ENCODE measurements around the gene PPP1R1C. TPM values are rescaled to one million over a fixed set of nuclear protein-coding genes. Genes with fewer than 3 reads are reported as not detected.

PPP1R1C gene
- total RNA-seq, 2 donors from 2014 or later = 7.3 TPM; not detected in 1

- ATAC-seq (no peak), DNase-seq (no peak)
- no peaks in the 10 kb centered on the region for H3K36me3 ChIP-seq (replicated peaks in 1 of 2; ENCODE audit: insufficient read depth in 1 of 2, low read depth in 2 of 2)
- no peaks in the 10 kb centered on the region for H3K4me1 ChIP-seq
- no peaks in the 10 kb centered on the region for H3K27me3 ChIP-seq
- H3K9me3 ChIP-seq = no peaks in the 10 kb centered on the region
- TF ChIP-seq, protein P1, sequence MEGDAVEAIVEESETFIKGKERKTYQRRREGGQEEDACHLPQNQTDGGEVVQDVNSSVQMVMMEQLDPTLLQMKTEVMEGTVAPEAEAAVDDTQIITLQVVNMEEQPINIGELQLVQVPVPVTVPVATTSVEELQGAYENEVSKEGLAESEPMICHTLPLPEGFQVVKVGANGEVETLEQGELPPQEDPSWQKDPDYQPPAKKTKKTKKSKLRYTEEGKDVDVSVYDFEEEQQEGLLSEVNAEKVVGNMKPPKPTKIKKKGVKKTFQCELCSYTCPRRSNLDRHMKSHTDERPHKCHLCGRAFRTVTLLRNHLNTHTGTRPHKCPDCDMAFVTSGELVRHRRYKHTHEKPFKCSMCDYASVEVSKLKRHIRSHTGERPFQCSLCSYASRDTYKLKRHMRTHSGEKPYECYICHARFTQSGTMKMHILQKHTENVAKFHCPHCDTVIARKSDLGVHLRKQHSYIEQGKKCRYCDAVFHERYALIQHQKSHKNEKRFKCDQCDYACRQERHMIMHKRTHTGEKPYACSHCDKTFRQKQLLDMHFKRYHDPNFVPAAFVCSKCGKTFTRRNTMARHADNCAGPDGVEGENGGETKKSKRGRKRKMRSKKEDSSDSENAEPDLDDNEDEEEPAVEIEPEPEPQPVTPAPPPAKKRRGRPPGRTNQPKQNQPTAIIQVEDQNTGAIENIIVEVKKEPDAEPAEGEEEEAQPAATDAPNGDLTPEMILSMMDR (IDR thresholded peaks at IDR 0.05) = no peak
- no peak for TF ChIP-seq POLR2A (IDR thresholded peaks at IDR 0.05)
- H3K27ac ChIP-seq = no peak overlapping the region
- intact Hi-C loops (cut with DNase I) = no loop called here
- no peak overlapping the region for H3K4me3 ChIP-seq
Observed at GRCh38 chr2:182047544-182047943, 61.9 kb downstream of the PPP1R1C start.

- no peak for TF ChIP-seq POLR2A (IDR thresholded peaks at IDR 0.05)
- TF ChIP-seq, protein P1 (IDR thresholded peaks at IDR 0.05) = no peak
- Histone ChIP-seq H3K9me3 (no peaks in the 10 kb centered on the region), H3K27me3 (no peaks in the 10 kb centered on the region), H3K36me3 (replicated peaks in 1 of 2; ENCODE audit: insufficient read depth in 1 of 2, low read depth in 2 of 2) (no peaks in the 10 kb centered on the region), H3K27ac (no peak overlapping the region), H3K4me1 (no peaks in the 10 kb centered on the region), H3K4me3 (no peak overlapping the region)
- intact Hi-C loops (cut with DNase I) = no loop called here
- WGBS, 2 donors = 93 to 94% methylated on average over 2 of the region's 2 CpGs
- no peak for ATAC-seq
- DNase-seq = no peak
Observed at GRCh38 chr2:182048088-182048487, 62.4 kb downstream of the PPP1R1C start.

- no peak for ATAC-seq
- DNase-seq = no peak
- no peak overlapping the region for H3K4me3 ChIP-seq
Observed at GRCh38 chr2:182048621-182049020, 63.0 kb downstream of the PPP1R1C start.

DNA sequence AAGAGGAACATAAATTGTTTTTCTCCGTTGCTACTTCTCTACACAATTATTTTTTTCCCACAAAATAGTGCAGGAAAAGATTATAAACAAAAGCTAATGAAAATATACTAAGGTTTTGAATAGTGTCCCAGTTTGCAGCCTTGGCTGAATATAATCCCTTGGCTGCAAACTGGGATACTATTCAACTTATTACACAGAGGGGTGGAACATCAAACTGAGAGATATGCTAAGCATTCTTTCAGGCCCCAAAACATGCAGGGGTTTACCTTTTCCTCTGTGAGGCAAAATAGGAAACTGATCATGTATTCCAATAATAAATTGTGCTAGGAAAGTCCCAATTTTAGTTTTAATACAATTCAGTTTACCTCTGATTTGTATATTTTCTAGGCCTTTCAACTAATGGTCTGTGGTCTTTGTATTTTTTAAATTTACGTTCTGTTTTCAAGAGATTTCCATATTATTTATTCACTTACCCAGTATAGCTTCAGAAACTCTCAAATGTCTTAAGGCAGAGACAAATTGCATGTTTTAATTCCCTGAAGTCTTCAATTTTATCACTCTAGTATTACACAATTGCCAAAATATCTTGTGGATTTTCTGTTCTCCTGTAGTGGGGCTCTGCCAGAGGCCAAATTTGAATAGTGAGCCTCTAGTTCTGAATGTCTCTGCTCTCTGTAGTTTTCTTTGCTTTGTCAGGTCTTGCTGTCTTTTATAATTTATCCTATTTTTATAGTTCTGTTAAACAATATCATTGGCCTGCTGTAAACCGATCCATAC is 63.9 kb downstream of the PPP1R1C start:
- no peak overlapping the region for H3K4me3 ChIP-seq
- no peaks in the 10 kb centered on the region for H3K36me3 ChIP-seq (replicated peaks in 1 of 2; ENCODE audit: insufficient read depth in 1 of 2, low read depth in 2 of 2)
- no peaks in the 10 kb centered on the region for H3K4me1 ChIP-seq
- ATAC-seq (no peak), DNase-seq (no peak)
- intact Hi-C loops (cut with DNase I) = no loop called here
- no peak overlapping the region for H3K27ac ChIP-seq
- no peaks in the 10 kb centered on the region for H3K27me3 ChIP-seq
- no peaks in the 10 kb centered on the region for H3K9me3 ChIP-seq
- TF ChIP-seq POLR2A (IDR thresholded peaks at IDR 0.05) = no peak
- TF ChIP-seq, protein P1 (IDR thresholded peaks at IDR 0.05) = no peak
- WGBS, 2 donors = 80 to 89% methylated on average over 3 of the region's 3 CpGs

More at GRCh38 chr2:182048621-182049020, 63.0 kb downstream of the PPP1R1C start:
- Histone ChIP-seq H3K27ac (no peak overlapping the region), H3K36me3 (replicated peaks in 1 of 2; ENCODE audit: insufficient read depth in 1 of 2, low read depth in 2 of 2) (no peaks in the 10 kb centered on the region), H3K27me3 (no peaks in the 10 kb centered on the region), H3K9me3 (no peaks in the 10 kb centered on the region), H3K4me1 (no peaks in the 10 kb centered on the region)
- WGBS, 2 donors = 90 to 92% methylated on average over 2 of the region's 2 CpGs
- TF ChIP-seq POLR2A (IDR thresholded peaks at IDR 0.05) = no peak
- TF ChIP-seq, protein P1 (IDR thresholded peaks at IDR 0.05) = no peak
- intact Hi-C loops (cut with DNase I) = no loop called here
